WTC11 (cell line): ENCODE data around the gene TRIM9. TPM values are rescaled to one million over a fixed set of nuclear protein-coding genes. Genes with fewer than 3 reads are reported as not detected.

Experiments used
- ATAC-seq: fragments of 200-7000 bp; cut with Tn5 transposase; 2 replicates; pipeline ENCODE4 v1.10.0; 2021; ENCODE audit warnings: mild to moderate bottlenecking, moderate library complexity
- Bru-seq: library from RNA; stranded (reverse); fragments of 400-500 nt; gene quantifications from one replicate; lab custom pipeline; 2021; lab: Mats Ljungman, UMichigan
- CTCF ChIA-PET: fragments of 300-600 bp; sonication (Branson Sonifier 250); formaldehyde crosslinking; loops from one replicate; lab custom pipeline; 2021; ENCODE audit warnings: antibody characterized with exemption; lab: Charles Lee
- POLR2A ChIA-PET: fragments of 350-600 bp; sonication (Branson Sonifier 250); formaldehyde crosslinking; loops from one replicate; lab custom pipeline; 2021; ENCODE audit warnings: antibody characterized with exemption; lab: Charles Lee
- DNase-seq: peaks from one replicate; pipeline ENCODE4 v3.0.0; 2021; ENCODE audit warnings: low spot score
- H3K27ac Mint-ChIP-seq: 2 replicates; pipeline ENCODE4 v1.8.0; 2021; ENCODE audit warnings: mixed read lengths
- H3K27me3 Mint-ChIP-seq: 2 replicates; pipeline ENCODE4 v1.8.0; 2021; ENCODE audit warnings: low read depth, mild to moderate bottlenecking, moderate library complexity, mixed read lengths
- H3K36me3 Mint-ChIP-seq: 2 replicates; pipeline ENCODE4 v1.8.0; 2021; ENCODE audit warnings: mixed read lengths
- H3K4me1 Mint-ChIP-seq: 2 replicates; pipeline ENCODE4 v1.8.0; 2022; ENCODE audit warnings: mixed read lengths
- H3K4me3 Mint-ChIP-seq: 2 replicates; pipeline ENCODE4 v1.8.0; 2021; ENCODE audit warnings: mild to moderate bottlenecking, moderate library complexity, mixed read lengths
- H3K9me3 Mint-ChIP-seq: 2 replicates; pipeline ENCODE4 v1.8.0; 2021; ENCODE audit warnings: mixed read lengths
- CREB1 ChIP-seq: sonication (generic); formaldehyde crosslinking; IDR thresholded peaks from 2 replicates; pipeline ENCODE4 v1.8.0; 2023; ENCODE audit warnings: mild to moderate bottlenecking, missing genetic modification reagents
- ERG ChIP-seq: fragments of 250-450 bp; sonication (Bioruptor Pico); IDR thresholded peaks from 2 replicates; pipeline ENCODE4 v1.8.0; 2021; ENCODE audit warnings: mild to moderate bottlenecking
- ETV6 ChIP-seq: sonication (generic); formaldehyde crosslinking; IDR thresholded peaks from 2 replicates; pipeline ENCODE4 v1.8.1; 2022; ENCODE audit warnings: mild to moderate bottlenecking, missing genetic modification reagents
- FOXP4 ChIP-seq: sonication (generic); formaldehyde crosslinking; IDR thresholded peaks from 2 replicates; pipeline ENCODE4 v1.8.0; 2022; ENCODE audit warnings: mild to moderate bottlenecking, missing genetic modification reagents
- JUN ChIP-seq: sonication (generic); formaldehyde crosslinking; IDR thresholded peaks from 2 replicates; pipeline ENCODE4 v1.8.0; 2023; ENCODE audit warnings: mild to moderate bottlenecking, missing genetic modification reagents
- MLX ChIP-seq: sonication (generic); formaldehyde crosslinking; IDR thresholded peaks from 2 replicates; pipeline ENCODE4 v1.8.1; 2023; ENCODE audit warnings: mild to moderate bottlenecking, missing genetic modification reagents, moderate library complexity
- RORB ChIP-seq: fragments of 250-450 bp; sonication (Bioruptor Pico); IDR thresholded peaks from 2 replicates; pipeline ENCODE4 v1.9.0; 2021; ENCODE audit warnings: mild to moderate bottlenecking
- SMAD3 ChIP-seq: sonication (generic); formaldehyde crosslinking; IDR thresholded peaks from 2 replicates; pipeline ENCODE4 v1.8.0; 2022; ENCODE audit warnings: missing genetic modification reagents, mild to moderate bottlenecking, borderline replicate concordance
- SMAD4 ChIP-seq: sonication (generic); formaldehyde crosslinking; IDR thresholded peaks from 2 replicates; pipeline ENCODE4 v1.8.0; 2022; ENCODE audit warnings: mild to moderate bottlenecking, missing genetic modification reagents
- TEAD1 ChIP-seq: sonication (generic); formaldehyde crosslinking; IDR thresholded peaks from 2 replicates; pipeline ENCODE4 v1.8.0; 2022; ENCODE audit warnings: mild to moderate bottlenecking, missing genetic modification reagents
- TP53 ChIP-seq: sonication (generic); formaldehyde crosslinking; IDR thresholded peaks from 2 replicates; pipeline ENCODE4 v1.8.1; 2023; ENCODE audit warnings: mild to moderate bottlenecking, missing genetic modification reagents
- ZNF671 ChIP-seq: fragments of 250-450 bp; sonication (Bioruptor Pico); IDR thresholded peaks from 2 replicates; pipeline ENCODE4 v1.8.0; 2021; ENCODE audit warnings: mild to moderate bottlenecking
- ZSCAN18 ChIP-seq: fragments of 250-450 bp; sonication (Bioruptor Pico); IDR thresholded peaks from 2 replicates; pipeline ENCODE4 v2.1.2; 2022; ENCODE audit warnings: mild to moderate bottlenecking, moderate library complexity
- long read RNA-seq, 3 experiments: library from RNA in 1 of 3; library from capped mRNA in 1 of 3; library from polyadenylated mRNA in 1 of 3; unstranded in 2 of 3; stranded (forward) in 1 of 3; transcript quantifications; one replicate each; pipeline ENCODE4 v2.0.0, GENCODE V29; 2021
- total RNA-seq: library from RNA; stranded (reverse); gene quantifications from 3 replicates; pipeline ENCODE4 v1.2.3, GENCODE V29; 2021
- TF ChIP-seq, protein P1 (sequence below): sonication (generic); formaldehyde crosslinking; IDR thresholded peaks from 2 replicates; pipeline ENCODE4 v1.8.0; 2023; ENCODE audit warnings: missing genetic modification reagents
- TF ChIP-seq, protein P2 (sequence below): fragments of 250-450 bp; sonication (Bioruptor Pico); IDR thresholded peaks from 2 replicates; pipeline ENCODE4 v1.9.0; 2021; ENCODE audit warnings: mild to moderate bottlenecking
- TF ChIP-seq, protein P3 (sequence below): fragments of 250-450 bp; sonication (Bioruptor Pico); IDR thresholded peaks from 2 replicates; pipeline ENCODE4 v1.9.0; 2021; ENCODE audit warnings: mild to moderate bottlenecking, borderline replicate concordance
- TF ChIP-seq, protein P4 (sequence below): sonication (generic); formaldehyde crosslinking; IDR thresholded peaks from 2 replicates; pipeline ENCODE4 v1.8.0; 2023; ENCODE audit warnings: mild to moderate bottlenecking, missing genetic modification reagents

Gene TRIM9
- 4.0 to 4.4 TPM (median 4.2 TPM) in 3 replicates for total RNA-seq
- Bru-seq, nascent RNA = percentile 43 among the genes with signal in this experiment
- long read RNA-seq, experiment 1, full-length matches to known transcripts = 18 of 35 reads
- long read RNA-seq, experiment 1, partial matches to known transcripts = 7 of 35 reads
- long read RNA-seq, experiment 1, other reads (novel, unspliced or antisense) = 10 of 35 reads
- long read RNA-seq, experiment 2, partial matches to known transcripts = 0 of 5 reads
- long read RNA-seq, experiment 2, other reads (novel, unspliced or antisense) = 5 of 5 reads
- long read RNA-seq, experiment 3, partial matches to known transcripts = 0 of 1 reads
- long read RNA-seq, experiment 3, other reads (novel, unspliced or antisense) = 1 of 1 reads

- CTCF ChIA-PET = interaction anchor here (0.7 to 3.4 kb wide), 21 partner anchors 9 to 681 kb away, joined by 3 to 19 read pairs (median 5); partner anchors contain the start of gene TMX1
- ATAC-seq (peak; percentile 96), DNase-seq (peak; percentile 99)
- Mint-ChIP-seq H3K9me3 (no peaks in the 10 kb centered on the region), H3K4me3 (peak within 1 kb of the TSS; percentile 84), H3K36me3 (no peaks in the 10 kb centered on the region), H3K27me3 (peaks cover 64% of the 10 kb centered on the region), H3K27ac (peak within 1 kb of the TSS; percentile 32; the same call in 1 of the 2 replicates), H3K4me1 (peaks cover 19% of the 10 kb centered on the region)
- POLR2A ChIA-PET = interaction anchor here (0.7 to 1.1 kb wide), 2 partner anchors 9 to 309 kb away, joined by 3 read pairs; no protein-coding TSS in a partner anchor
- TF ChIP-seq, protein P1, sequence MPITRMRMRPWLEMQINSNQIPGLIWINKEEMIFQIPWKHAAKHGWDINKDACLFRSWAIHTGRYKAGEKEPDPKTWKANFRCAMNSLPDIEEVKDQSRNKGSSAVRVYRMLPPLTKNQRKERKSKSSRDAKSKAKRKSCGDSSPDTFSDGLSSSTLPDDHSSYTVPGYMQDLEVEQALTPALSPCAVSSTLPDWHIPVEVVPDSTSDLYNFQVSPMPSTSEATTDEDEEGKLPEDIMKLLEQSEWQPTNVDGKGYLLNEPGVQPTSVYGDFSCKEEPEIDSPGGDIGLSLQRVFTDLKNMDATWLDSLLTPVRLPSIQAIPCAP (CRISPR knock-in tag) = no peak
- TF ChIP-seq SMAD3 (CRISPR knock-in tag) (no peak), CREB1 (no peak), ERG (CRISPR knock-in tag) (no peak), SMAD4 (CRISPR knock-in tag) (no peak), MLX (CRISPR knock-in tag) (no peak), FOXP4 (CRISPR knock-in tag) (peak; percentile 63), ETV6 (peak; percentile 49; the same call in 1 of the 2 replicates), TP53 (CRISPR knock-in tag) (peak; percentile 46; the same call in 1 of the 2 replicates), ZNF671 (CRISPR knock-in tag) (no peak), ZSCAN18 (CRISPR knock-in tag) (no peak), TEAD1 (CRISPR knock-in tag) (no peak; the same call in 1 of the 2 replicates), JUN (CRISPR knock-in tag) (no peak), RORB (CRISPR knock-in tag) (no peak)
- TF ChIP-seq, protein P2, sequence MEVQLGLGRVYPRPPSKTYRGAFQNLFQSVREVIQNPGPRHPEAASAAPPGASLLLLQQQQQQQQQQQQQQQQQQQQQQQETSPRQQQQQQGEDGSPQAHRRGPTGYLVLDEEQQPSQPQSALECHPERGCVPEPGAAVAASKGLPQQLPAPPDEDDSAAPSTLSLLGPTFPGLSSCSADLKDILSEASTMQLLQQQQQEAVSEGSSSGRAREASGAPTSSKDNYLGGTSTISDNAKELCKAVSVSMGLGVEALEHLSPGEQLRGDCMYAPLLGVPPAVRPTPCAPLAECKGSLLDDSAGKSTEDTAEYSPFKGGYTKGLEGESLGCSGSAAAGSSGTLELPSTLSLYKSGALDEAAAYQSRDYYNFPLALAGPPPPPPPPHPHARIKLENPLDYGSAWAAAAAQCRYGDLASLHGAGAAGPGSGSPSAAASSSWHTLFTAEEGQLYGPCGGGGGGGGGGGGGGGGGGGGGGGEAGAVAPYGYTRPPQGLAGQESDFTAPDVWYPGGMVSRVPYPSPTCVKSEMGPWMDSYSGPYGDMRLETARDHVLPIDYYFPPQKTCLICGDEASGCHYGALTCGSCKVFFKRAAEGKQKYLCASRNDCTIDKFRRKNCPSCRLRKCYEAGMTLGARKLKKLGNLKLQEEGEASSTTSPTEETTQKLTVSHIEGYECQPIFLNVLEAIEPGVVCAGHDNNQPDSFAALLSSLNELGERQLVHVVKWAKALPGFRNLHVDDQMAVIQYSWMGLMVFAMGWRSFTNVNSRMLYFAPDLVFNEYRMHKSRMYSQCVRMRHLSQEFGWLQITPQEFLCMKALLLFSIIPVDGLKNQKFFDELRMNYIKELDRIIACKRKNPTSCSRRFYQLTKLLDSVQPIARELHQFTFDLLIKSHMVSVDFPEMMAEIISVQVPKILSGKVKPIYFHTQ (CRISPR knock-in tag) = no peak
- TF ChIP-seq, protein P3, sequence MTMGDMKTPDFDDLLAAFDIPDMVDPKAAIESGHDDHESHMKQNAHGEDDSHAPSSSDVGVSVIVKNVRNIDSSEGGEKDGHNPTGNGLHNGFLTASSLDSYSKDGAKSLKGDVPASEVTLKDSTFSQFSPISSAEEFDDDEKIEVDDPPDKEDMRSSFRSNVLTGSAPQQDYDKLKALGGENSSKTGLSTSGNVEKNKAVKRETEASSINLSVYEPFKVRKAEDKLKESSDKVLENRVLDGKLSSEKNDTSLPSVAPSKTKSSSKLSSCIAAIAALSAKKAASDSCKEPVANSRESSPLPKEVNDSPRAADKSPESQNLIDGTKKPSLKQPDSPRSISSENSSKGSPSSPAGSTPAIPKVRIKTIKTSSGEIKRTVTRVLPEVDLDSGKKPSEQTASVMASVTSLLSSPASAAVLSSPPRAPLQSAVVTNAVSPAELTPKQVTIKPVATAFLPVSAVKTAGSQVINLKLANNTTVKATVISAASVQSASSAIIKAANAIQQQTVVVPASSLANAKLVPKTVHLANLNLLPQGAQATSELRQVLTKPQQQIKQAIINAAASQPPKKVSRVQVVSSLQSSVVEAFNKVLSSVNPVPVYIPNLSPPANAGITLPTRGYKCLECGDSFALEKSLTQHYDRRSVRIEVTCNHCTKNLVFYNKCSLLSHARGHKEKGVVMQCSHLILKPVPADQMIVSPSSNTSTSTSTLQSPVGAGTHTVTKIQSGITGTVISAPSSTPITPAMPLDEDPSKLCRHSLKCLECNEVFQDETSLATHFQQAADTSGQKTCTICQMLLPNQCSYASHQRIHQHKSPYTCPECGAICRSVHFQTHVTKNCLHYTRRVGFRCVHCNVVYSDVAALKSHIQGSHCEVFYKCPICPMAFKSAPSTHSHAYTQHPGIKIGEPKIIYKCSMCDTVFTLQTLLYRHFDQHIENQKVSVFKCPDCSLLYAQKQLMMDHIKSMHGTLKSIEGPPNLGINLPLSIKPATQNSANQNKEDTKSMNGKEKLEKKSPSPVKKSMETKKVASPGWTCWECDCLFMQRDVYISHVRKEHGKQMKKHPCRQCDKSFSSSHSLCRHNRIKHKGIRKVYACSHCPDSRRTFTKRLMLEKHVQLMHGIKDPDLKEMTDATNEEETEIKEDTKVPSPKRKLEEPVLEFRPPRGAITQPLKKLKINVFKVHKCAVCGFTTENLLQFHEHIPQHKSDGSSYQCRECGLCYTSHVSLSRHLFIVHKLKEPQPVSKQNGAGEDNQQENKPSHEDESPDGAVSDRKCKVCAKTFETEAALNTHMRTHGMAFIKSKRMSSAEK (CRISPR knock-in tag) = no peak
- TF ChIP-seq, protein P4, sequence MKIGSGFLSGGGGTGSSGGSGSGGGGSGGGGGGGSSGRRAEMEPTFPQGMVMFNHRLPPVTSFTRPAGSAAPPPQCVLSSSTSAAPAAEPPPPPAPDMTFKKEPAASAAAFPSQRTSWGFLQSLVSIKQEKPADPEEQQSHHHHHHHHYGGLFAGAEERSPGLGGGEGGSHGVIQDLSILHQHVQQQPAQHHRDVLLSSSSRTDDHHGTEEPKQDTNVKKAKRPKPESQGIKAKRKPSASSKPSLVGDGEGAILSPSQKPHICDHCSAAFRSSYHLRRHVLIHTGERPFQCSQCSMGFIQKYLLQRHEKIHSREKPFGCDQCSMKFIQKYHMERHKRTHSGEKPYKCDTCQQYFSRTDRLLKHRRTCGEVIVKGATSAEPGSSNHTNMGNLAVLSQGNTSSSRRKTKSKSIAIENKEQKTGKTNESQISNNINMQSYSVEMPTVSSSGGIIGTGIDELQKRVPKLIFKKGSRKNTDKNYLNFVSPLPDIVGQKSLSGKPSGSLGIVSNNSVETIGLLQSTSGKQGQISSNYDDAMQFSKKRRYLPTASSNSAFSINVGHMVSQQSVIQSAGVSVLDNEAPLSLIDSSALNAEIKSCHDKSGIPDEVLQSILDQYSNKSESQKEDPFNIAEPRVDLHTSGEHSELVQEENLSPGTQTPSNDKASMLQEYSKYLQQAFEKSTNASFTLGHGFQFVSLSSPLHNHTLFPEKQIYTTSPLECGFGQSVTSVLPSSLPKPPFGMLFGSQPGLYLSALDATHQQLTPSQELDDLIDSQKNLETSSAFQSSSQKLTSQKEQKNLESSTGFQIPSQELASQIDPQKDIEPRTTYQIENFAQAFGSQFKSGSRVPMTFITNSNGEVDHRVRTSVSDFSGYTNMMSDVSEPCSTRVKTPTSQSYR (CRISPR knock-in tag) = no peak
Observed at GRCh38 chr14:51094901-51095853, at the start of gene TRIM9. TRIM9 (minus strand) TSS chr14:51095105; CDS start chr14:51094939, 166 bp downstream.
